CD4-positive, alpha-beta T cell (primary cell): ENCODE results near the gene GNG2. TPM values are rescaled to one million over a fixed set of nuclear protein-coding genes. Genes with fewer than 3 reads are reported as not detected.

Experiments used
- ATAC-seq: fragments of 200-7000 bp; cut with Tn5 transposase; one replicate; pipeline ENCODE4 v1.10.0; 2022; ENCODE audit warnings: mild to moderate bottlenecking; ENCODE audit not compliant: poor library complexity
- CTCF ChIA-PET: fragments of 350-600 bp; sonication (Branson Sonifier 250); formaldehyde crosslinking; loops from one replicate; lab custom pipeline; 2021; ENCODE audit warnings: antibody characterized with exemption, inconsistent platforms; lab: Charles Lee
- POLR2A ChIA-PET: fragments of 350-600 bp; sonication (Branson Sonifier 250); formaldehyde crosslinking; loops from one replicate; lab custom pipeline; 2021; ENCODE audit warnings: antibody characterized with exemption, inconsistent platforms; lab: Charles Lee
- DNase-seq, 14 experiments: peaks; one replicate each; pipeline ENCODE4 v3.0.0-alpha.2; 2013 to 2020; ENCODE audit warnings: mixed read lengths in 2 of 14
- H3K27ac ChIP-seq, 2 donors: one replicate each; pipeline versions ENCODE4 v1.5.1 to v1.7.0; 2013; ENCODE audit warnings: low read length in 2 of 2, low read depth in 1 of 2, mild to moderate bottlenecking in 1 of 2
- H3K27me3 ChIP-seq, 2 experiments: 1 replicate in 1 of 2; 2 replicates in 1 of 2; pipeline versions ENCODE4 v1.6.1 to v1.7.0; 2013; ENCODE audit warnings: low read length in 2 of 2, control low read depth in 1 of 2, mild to moderate bottlenecking in 1 of 2, moderate library complexity in 1 of 2; ENCODE audit not compliant: insufficient read depth in 2 of 2, control insufficient read depth in 1 of 2
- H3K36me3 ChIP-seq: one replicate; pipeline ENCODE4 v1.6.1; 2013; ENCODE audit warnings: low read length, control low read depth; ENCODE audit not compliant: insufficient read depth
- H3K4me1 ChIP-seq: one replicate; pipeline ENCODE4 v1.6.1; 2013; ENCODE audit warnings: low read length, control low read depth; ENCODE audit not compliant: insufficient read depth
- H3K4me3 ChIP-seq: one replicate; pipeline ENCODE4 v1.5.1; 2013; ENCODE audit warnings: mild to moderate bottlenecking, low read length, moderate library complexity
- H3K9me3 ChIP-seq, 2 experiments: 1 replicate in 1 of 2; 2 replicates in 1 of 2; pipeline versions ENCODE4 v1.6.1 to v1.7.0; 2013; ENCODE audit warnings: low read length in 2 of 2, mild to moderate bottlenecking in 2 of 2, control low read depth in 1 of 2, moderate library complexity in 1 of 2; ENCODE audit not compliant: control insufficient read depth in 1 of 2, insufficient read depth in 1 of 2
- H3K27ac Mint-ChIP-seq: one replicate; pipeline ENCODE4 v1.8.0; 2020; ENCODE audit warnings: mixed read lengths
- H3K27me3 Mint-ChIP-seq: one replicate; pipeline ENCODE4 v1.8.0; 2021; ENCODE audit warnings: mixed read lengths
- H3K36me3 Mint-ChIP-seq: one replicate; pipeline ENCODE4 v1.8.0; 2021; ENCODE audit warnings: low read depth, mixed read lengths
- H3K4me1 Mint-ChIP-seq: one replicate; pipeline ENCODE4 v1.8.0; 2021; ENCODE audit warnings: low read depth, mixed read lengths
- H3K4me3 Mint-ChIP-seq: one replicate; pipeline ENCODE4 v1.8.0; 2020; ENCODE audit warnings: mild to moderate bottlenecking, mixed read lengths
- H3K9me3 Mint-ChIP-seq: one replicate; pipeline ENCODE4 v1.8.0; 2020; ENCODE audit warnings: mixed read lengths
- CTCF ChIP-seq: fragments of 200-600 bp; IDR thresholded peaks from one replicate; pipeline ENCODE4 v1.8.0; 2022; ENCODE audit warnings: antibody characterized with exemption, mild to moderate bottlenecking
- intact Hi-C, 2 experiments: fragments of 100-400 bp; cut with DNase I in 1 of 2; cut with micrococcal nuclease in 1 of 2; formaldehyde crosslinking; loops; one replicate each; pipeline versions ENCODE4 v1.15.1 to v1.9.0; 2023 to 2025; cut with DNase I, micrococcal nuclease
- total RNA-seq, 174 experiments: library from RNA in 2 of 174; stranded (reverse) in 2 of 174; gene quantifications; one replicate each; pipeline ENCODE4 v1.2.3 and lab custom pipeline; 2021 to 2026

GNG2 gene
- total RNA-seq, 2 experiments from 2014 or later, result 138 to 139 TPM

GRCh38 chr14:51869411-51870100, 9.1 kb downstream of the GNG2 start:
- peak in 9 of 14 experiments; percentile 22 to 78 (median 50) for DNase-seq

GRCh38 chr14:51870606-51871005, 10.2 kb downstream of the GNG2 start:
- H3K9me3 Mint-ChIP-seq, result no peaks in the 10 kb centered on the region
- DNase-seq, result no peak
- intact Hi-C loops, result no loop called here
- H3K27ac Mint-ChIP-seq, result peak overlapping the region; percentile 40
- peaks cover 67% of the 10 kb centered on the region for H3K4me1 ChIP-seq
- H3K27me3 ChIP-seq, result no peaks in the 10 kb centered on the region
- no peaks in the 10 kb centered on the region for H3K9me3 ChIP-seq
- no peak for ATAC-seq
- TF ChIP-seq CTCF, result no peak
- H3K36me3 ChIP-seq, result peaks cover 9% of the 10 kb centered on the region
- no peaks in the 10 kb centered on the region for H3K27me3 Mint-ChIP-seq
- H3K4me3 ChIP-seq, result no peak overlapping the region
- H3K36me3 Mint-ChIP-seq, result peaks cover 21% of the 10 kb centered on the region
- peak overlapping the region; percentile 43 for H3K4me3 Mint-ChIP-seq
- peaks cover 7% of the 10 kb centered on the region for H3K4me1 Mint-ChIP-seq
- no peak overlapping the region for H3K27ac ChIP-seq
- POLR2A ChIA-PET, result interaction anchor here (1.6 to 3.3 kb wide), 2 partner anchors 10 to 24 kb away, joined by 7 to 18 read pairs; partner anchors contain the start of gene GNG2
- CTCF ChIA-PET, result interaction anchor here (1.1 to 3.7 kb wide), 2 partner anchors 9 to 24 kb away, joined by 3 to 20 read pairs; no protein-coding TSS in a partner anchor

More at GRCh38 chr14:51869411-51870100, 9.1 kb downstream of the GNG2 start:
- no peak overlapping the region for H3K27ac Mint-ChIP-seq
- TF ChIP-seq CTCF, result no peak
- ChIA-PET CTCF (interaction anchor here (1.2 to 3.7 kb wide), 3 partner anchors 9 to 109 kb away, joined by 5 to 20 read pairs (median 6); partner anchors contain the start of gene GNG2), POLR2A (interaction anchor here (3.2 to 3.3 kb wide), 2 partner anchors 9 to 22 kb away, joined by 18 read pairs; partner anchors contain the start of gene GNG2)
- H3K4me1 ChIP-seq, result peaks cover 71% of the 10 kb centered on the region
- H3K4me3 ChIP-seq, result no peak overlapping the region
- ATAC-seq, result peak; percentile 34
- H3K36me3 ChIP-seq, result peaks cover 9% of the 10 kb centered on the region
- no peak overlapping the region for H3K4me3 Mint-ChIP-seq
- no peaks in the 10 kb centered on the region for H3K27me3 ChIP-seq
- no peak overlapping the region for H3K27ac ChIP-seq
- H3K9me3 Mint-ChIP-seq, result no peaks in the 10 kb centered on the region
- no peaks in the 10 kb centered on the region for H3K9me3 ChIP-seq
- H3K36me3 Mint-ChIP-seq, result peaks cover 16% of the 10 kb centered on the region
- H3K4me1 Mint-ChIP-seq, result peaks cover 6% of the 10 kb centered on the region
- intact Hi-C loops, result no loop called here
- no peaks in the 10 kb centered on the region for H3K27me3 Mint-ChIP-seq

GRCh38 chr14:51871846-51872245, 11.4 kb downstream of the GNG2 start:
- H3K36me3 Mint-ChIP-seq, result peaks cover 28% of the 10 kb centered on the region
- Histone ChIP-seq H3K9me3 (no peaks in the 10 kb centered on the region), H3K4me1 (peaks cover 61% of the 10 kb centered on the region), H3K27me3 (no peaks in the 10 kb centered on the region), H3K4me3 (no peak overlapping the region), H3K27ac (no peak overlapping the region), H3K36me3 (peaks cover 10% of the 10 kb centered on the region)
- no peak for ATAC-seq
- DNase-seq, result peak in 1 of 14 experiments; percentile 37
- H3K27ac Mint-ChIP-seq, result peak overlapping the region; percentile 69
- no peaks in the 10 kb centered on the region for H3K9me3 Mint-ChIP-seq
- POLR2A ChIA-PET, result interaction anchor here (1.1 to 1.6 kb wide), 2 partner anchors 11 to 25 kb away, joined by 5 to 7 read pairs; partner anchors contain the start of gene GNG2
- H3K4me3 Mint-ChIP-seq, result peak overlapping the region; percentile 60
- CTCF ChIA-PET, result interaction anchor here (0.7 to 1.6 kb wide), 3 partner anchors 9 to 218 kb away, joined by 3 to 7 read pairs (median 3); no protein-coding TSS in a partner anchor
- H3K27me3 Mint-ChIP-seq, result no peaks in the 10 kb centered on the region
- intact Hi-C loops, result no loop called here
- peaks cover 17% of the 10 kb centered on the region for H3K4me1 Mint-ChIP-seq
- TF ChIP-seq CTCF, result no peak
